ENCODE results near the gene BNIP5.

The BNIP5 gene

GRCh38 chr6:36290668-36291620 is 45.7 kb downstream of the BNIP5 start:
- no peak for DNase-seq

GRCh38 chr6:36289281-36289878 is 47.3 kb downstream of the BNIP5 start:
- DNase-seq = no peak

GRCh38 chr6:36286858-36287257 is 49.8 kb downstream of the BNIP5 start:
- DNase-seq = no peak

DNA sequence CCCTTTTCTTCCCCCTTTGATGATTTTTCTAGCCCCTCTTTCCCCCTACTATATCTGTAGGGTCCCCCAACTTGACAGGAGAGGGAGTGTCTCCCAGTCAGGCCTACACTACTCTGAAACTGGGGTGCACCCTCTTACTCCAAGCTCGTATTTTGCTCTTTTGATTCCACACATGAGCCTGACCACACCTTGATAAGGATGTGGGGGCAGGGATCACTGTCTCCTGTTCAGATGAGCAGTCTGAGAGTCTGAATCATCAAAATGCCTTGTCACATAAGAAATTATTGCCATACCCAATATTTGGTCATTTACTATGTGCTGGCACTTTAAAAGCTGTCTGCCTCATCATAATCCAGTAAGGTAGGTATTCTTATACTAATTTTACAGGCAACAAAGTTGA is 50.9 kb downstream of the BNIP5 start:
- no peak for DNase-seq

DNA sequence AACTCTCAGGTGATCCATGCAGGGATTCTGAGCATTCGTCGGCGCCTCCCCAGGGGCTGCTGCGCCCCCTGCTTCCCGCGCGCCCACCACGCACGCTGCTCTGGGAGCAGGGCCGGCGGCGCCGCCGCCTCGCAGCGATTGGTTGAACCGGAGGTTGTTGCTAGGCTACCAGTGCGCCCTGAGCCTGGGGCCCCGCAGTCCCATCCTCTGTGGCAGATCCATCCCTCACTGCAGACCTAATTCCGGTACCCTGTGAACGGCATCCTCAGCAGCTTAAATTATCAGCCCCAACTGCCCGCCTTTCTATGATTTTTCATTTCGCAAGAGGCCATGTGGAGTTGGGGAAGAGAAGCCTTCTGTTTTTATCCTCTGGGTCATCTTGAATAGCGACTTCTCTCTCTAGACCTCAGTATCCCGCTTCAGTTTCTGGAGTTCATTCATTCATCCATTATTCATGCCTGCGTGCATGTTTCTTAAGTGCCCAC is 51.5 kb downstream of the BNIP5 start:
- DNase-seq = no peak

DNA sequence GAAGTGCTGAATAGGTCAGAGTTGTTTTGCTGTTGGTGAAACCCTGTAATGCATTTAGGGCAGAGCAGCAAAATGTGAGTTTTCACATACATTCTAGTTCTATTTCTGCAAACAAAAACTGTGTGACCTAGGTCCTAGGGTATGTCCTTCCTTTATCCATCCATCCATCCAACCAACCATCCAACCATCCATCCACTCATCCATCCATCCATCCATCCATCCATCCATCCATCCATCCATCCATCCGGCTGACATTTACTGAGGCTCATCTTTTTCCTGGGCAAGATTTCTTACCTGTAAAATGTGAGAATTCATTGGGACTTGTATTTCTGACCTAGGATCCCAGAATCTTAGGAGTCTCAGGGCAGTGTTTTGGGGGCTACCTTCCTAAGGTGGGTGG is 52.3 kb downstream of the BNIP5 start:
- DNase-seq = no peak

- DNase-seq = no peak
Measured at GRCh38 chr6:36283608-36284007, 53.1 kb downstream of the BNIP5 start.

DNA sequence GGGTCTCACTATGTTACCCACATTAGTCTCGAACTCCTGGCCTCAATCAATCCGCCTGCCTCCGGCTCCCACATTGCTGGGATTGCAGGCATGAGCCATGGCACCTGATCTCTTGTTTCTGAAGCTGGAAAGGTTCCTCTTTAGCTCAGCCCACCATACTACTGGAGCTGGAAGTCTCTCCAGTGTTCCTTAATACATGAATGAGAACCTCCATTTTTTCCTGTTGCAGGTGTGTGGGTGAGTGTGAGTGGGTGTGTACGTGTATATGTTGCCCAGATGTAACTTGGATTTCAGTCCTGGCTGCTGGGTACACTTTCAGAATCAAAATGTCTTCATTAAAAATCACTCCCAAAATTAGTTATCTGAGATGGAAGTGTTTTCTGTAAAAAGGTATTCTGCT is 55.7 kb downstream of the BNIP5 start:
- no peak for DNase-seq

DNA sequence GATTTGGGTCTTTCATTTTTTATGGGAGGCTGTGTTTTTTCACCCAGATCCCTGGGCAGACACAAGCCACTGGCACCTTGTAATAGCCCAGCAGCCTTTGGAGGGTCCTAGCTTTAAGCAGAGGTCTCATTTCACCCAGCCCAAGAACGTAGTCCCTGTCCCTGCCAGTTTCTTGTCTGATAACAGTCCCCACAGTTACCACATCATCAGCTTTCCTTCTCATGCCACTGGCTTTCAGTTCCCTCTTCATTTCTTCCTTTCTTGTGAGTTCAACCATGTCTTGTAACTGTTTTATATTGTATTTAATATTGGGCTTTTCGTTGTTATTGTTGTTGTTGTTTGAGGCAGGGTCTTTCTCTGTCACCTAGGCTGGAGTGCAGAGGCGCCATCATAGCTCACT is 56.2 kb downstream of the BNIP5 start:
- DNase-seq = no peak

DNA sequence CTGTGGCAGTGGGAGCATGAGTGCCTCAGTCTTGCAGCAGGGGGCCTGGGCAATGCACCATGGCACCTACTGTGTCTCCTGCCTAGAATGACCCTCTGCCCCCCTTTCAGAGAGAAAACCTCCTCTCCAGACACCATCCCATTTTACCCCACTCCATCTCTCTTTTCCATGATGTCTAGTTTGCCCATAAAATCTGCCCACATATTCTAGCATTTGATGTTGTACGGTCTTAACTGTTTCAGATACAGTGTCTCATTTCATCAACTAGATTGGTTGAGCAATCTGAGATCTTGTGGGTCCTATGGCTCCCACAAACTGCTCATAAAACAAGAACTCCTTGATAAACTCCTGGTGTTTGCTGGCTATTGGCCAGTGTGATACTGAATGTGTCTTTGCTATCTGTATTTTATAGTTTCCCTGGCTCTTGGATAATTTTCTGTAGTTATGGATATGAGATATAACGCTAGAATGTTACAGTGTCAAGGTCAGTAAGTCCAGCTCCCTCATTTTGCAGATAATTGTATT is 58.7 kb downstream of the BNIP5 start:
- no peak for DNase-seq

DNA sequence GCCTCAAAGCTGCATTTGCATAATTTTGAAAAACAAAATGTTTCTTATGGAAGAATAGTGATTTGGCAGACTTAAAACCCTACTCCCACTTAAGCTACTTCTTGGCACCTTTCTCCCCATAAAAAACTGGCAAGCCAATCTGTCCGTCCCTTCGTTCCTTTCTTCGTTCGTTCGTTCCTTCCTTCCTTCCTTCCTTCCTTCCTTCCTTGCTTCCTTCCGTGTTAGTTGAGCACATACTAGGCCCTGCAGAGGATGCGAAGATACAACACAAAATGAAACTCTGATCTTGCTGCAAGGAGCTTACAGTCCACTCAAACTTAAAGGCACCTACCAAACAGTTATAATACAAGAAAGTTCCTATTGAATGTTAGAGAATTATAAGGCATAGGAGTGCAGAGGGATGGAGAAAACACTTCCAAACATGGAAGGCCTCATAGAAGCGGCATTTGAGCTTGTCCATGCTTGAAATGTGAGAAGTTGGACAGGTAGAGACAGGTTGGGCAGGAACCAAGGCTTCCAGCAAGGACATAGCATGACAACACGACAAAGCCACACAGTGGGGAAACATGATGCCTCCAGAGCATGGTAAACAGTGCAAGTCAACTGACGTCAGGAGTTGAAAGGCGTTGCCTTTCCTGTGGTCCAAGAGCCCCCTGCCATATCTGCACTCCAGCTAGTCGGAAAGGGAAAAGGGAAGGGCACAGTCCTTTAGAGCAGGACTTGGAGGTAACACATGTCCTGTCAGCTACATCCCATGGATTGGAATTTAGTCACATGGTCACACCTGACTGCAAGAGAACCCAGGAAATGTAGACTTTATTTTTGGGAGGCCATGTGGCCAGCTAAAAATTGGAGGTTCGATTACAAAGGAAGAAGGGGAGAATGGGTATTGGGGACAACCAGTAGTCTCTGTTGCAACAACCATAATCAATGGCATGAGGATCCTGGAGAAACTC is 59.8 kb downstream of the BNIP5 start:
- DNase-seq = no peak

GRCh38 chr6:36273802-36274514 is 62.7 kb downstream of the BNIP5 start:
- no peak for DNase-seq

GRCh38 chr6:36273067-36273466 is 63.6 kb downstream of the BNIP5 start:
- DNase-seq = no peak

GRCh38 chr6:36272234-36272633 is 64.5 kb downstream of the BNIP5 start:
- DNase-seq = no peak

- no peak for DNase-seq
Measured at GRCh38 chr6:36269834-36270705, 66.6 kb downstream of the BNIP5 start, which contains the start of gene PNPLA1. PNPLA1 (plus strand) TSS chr6:36270060; CDS start chr6:36270460, 400 bp downstream.

GRCh38 chr6:36268478-36269275 is 68.0 kb downstream of the BNIP5 start:
- no peak for DNase-seq

DNA sequence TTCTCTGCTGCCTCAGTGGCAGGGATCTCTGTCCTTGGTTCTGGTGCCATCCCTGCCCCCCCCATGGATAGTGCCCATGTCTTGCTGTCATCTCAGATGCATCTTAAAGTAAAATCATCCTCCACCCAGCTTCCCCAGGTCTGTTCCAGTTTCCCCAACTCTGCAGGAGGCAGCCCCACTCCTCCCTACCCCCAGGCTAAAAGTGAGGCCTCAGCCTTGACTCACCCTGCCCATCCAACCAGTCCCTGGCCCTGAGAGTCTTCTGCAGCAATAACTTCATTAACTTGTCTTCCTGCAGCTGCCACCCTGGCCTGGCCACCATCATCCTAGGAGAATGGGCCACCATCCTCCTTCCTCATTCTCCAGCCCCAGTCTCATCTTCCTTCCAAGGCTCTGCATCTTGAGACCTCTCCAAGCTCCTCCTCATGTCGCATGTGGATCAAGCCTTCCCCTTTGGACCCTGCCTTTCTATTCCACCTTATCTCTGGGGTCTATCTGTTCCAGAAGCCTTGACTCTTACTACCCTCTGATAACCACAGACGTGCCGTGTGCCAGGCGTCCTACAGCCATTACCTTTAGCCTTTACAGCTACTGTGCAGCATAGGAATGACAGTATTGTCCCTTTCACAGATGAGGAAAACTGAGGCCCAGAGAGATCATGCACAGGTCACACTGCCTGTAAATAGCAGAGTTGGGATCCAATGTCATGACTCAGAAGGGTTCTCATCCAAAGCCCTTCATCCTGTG is 68.8 kb downstream of the BNIP5 start:
- DNase-seq = no peak

GRCh38 chr6:36266913-36267644 is 69.6 kb downstream of the BNIP5 start:
- no peak for DNase-seq

All from activated CD4-positive, alpha-beta T cell treated with anti-CD3 and anti-CD28 coated beads for 4 hours (primary cell).